Superior temporal gyrus (tissue), 1 donor: Measurements from ENCODE around the gene LUC7L3.
"Not testable (repeated sequence)": the region's sequence is repeated elsewhere in the genome, so short reads cannot be mapped to it uniquely, and the experiment has no call there.

Source experiments
- DNase-seq: peaks from one replicate; pipeline ENCODE4 v3.0.0-alpha.2; 2016; ENCODE audit errors: extremely low spot score

LUC7L3 gene

GRCh38 chr17:50708050-50709000, 11.1 kb upstream of the LUC7L3 start:
- DNase-seq = peak; percentile 95

- not testable (repeated sequence) for DNase-seq
Observed at GRCh38 chr17:50709053-50709452, 10.3 kb upstream of the LUC7L3 start.

GRCh38 chr17:50710025-50710424, 9.4 kb upstream of the LUC7L3 start:
- no peak for DNase-seq

GRCh38 chr17:50710650-50711049, 8.8 kb upstream of the LUC7L3 start:
- no peak for DNase-seq

GRCh38 chr17:50712641-50713040, 6.8 kb upstream of the LUC7L3 start:
- no peak for DNase-seq

- DNase-seq = no peak
Observed at GRCh38 chr17:50715471-50715870, 3.9 kb upstream of the LUC7L3 start.

- peak; percentile 64 for DNase-seq
Observed at GRCh38 chr17:50719924-50720794, 756 bp downstream of the LUC7L3 start.

GRCh38 chr17:50721194-50722010, 2.0 kb downstream of the LUC7L3 start:
- DNase-seq = peak; percentile 34

GRCh38 chr17:50722746-50723145, 3.3 kb downstream of the LUC7L3 start:
- DNase-seq = no peak

- not testable (repeated sequence) for DNase-seq
Observed at GRCh38 chr17:50724622-50725021, 5.2 kb downstream of the LUC7L3 start.

- DNase-seq = no peak
Observed at GRCh38 chr17:50725769-50726655, 6.6 kb downstream of the LUC7L3 start.

GRCh38 chr17:50728112-50728429, 8.7 kb downstream of the LUC7L3 start:
- DNase-seq = no peak

GRCh38 chr17:50728881-50729765, 9.7 kb downstream of the LUC7L3 start:
- no peak for DNase-seq

- DNase-seq = no peak
Observed at GRCh38 chr17:50731575-50732460, 12.4 kb downstream of the LUC7L3 start.

GRCh38 chr17:50735287-50735686, 15.9 kb downstream of the LUC7L3 start:
- DNase-seq = no peak

- no peak for DNase-seq
Observed at GRCh38 chr17:50737118-50737698, 17.8 kb downstream of the LUC7L3 start.

- DNase-seq = no peak
Observed at GRCh38 chr17:50739098-50739497, 19.7 kb downstream of the LUC7L3 start.

- no peak for DNase-seq
Observed at GRCh38 chr17:50745631-50746030, 26.2 kb downstream of the LUC7L3 start.
